CD14-positive monocyte (primary cell): ENCODE results near the gene TLCD5. TPM values are rescaled to one million over a fixed set of nuclear protein-coding genes. Genes with fewer than 3 reads are reported as not detected.

Experiments
- DNase-seq, 3 donors: peaks; one replicate each; pipeline ENCODE4 v3.0.0-alpha.2; 2011 to 2022
- H2AFZ ChIP-seq: 2 replicates; pipeline ENCODE4 v1.6.0; 2012; ENCODE audit warnings: mild to moderate bottlenecking, low read depth, low read length, inconsistent platforms; ENCODE audit not compliant: insufficient read depth, poor library complexity, severe bottlenecking
- H3K27ac ChIP-seq, 2 donors: 1 replicate in 1 of 2; 2 replicates in 1 of 2; pipeline ENCODE4 v1.5.1; 2012 to 2013; ENCODE audit warnings: low read length in 2 of 2, control low read depth in 1 of 2, inconsistent platforms in 1 of 2, low read depth in 1 of 2, mild to moderate bottlenecking in 1 of 2
- H3K27me3 ChIP-seq, 2 donors: one replicate each; pipeline versions ENCODE4 v1.6.0 to v1.6.1; 2011 to 2013; ENCODE audit warnings: low read length in 2 of 2; ENCODE audit not compliant: control insufficient read depth in 2 of 2, insufficient read depth in 2 of 2
- H3K36me3 ChIP-seq, 2 donors: replicated peaks in 1 of 2; 1 replicate in 1 of 2; 2 replicates in 1 of 2; pipeline versions ENCODE4 v1.5.1 to v1.6.1; 2012 to 2013; ENCODE audit warnings: low read length in 2 of 2, control low read depth in 1 of 2, inconsistent platforms in 1 of 2, mild to moderate bottlenecking in 1 of 2; ENCODE audit not compliant: insufficient read depth in 2 of 2, control insufficient read depth in 1 of 2
- H3K4me1 ChIP-seq, 2 donors: 1 replicate in 1 of 2; 2 replicates in 1 of 2; pipeline versions ENCODE4 v1.5.1 to v1.6.1; 2012 to 2013; ENCODE audit warnings: low read length in 2 of 2, control low read depth in 1 of 2, inconsistent platforms in 1 of 2, mild to moderate bottlenecking in 1 of 2, moderate library complexity in 1 of 2; ENCODE audit not compliant: insufficient read depth in 2 of 2, control insufficient read depth in 1 of 2
- H3K4me2 ChIP-seq: replicated peaks from 2 replicates; pipeline ENCODE3; 2012; ENCODE audit warnings: low read length, moderate library complexity, mild to moderate bottlenecking; ENCODE audit not compliant: poor library complexity, severe bottlenecking; ENCODE audit errors: extremely low read depth
- H3K4me3 ChIP-seq, 3 experiments: fragments of 200-600 bp in 1 of 3; sonication (generic) in 1 of 3; replicated peaks in 1 of 3; 1 replicate in 2 of 3; 2 replicates in 1 of 3; pipeline ENCODE4 v1.5.1; 2011 to 2013; ENCODE audit warnings: low read length in 3 of 3, mild to moderate bottlenecking in 3 of 3, control low read depth in 2 of 3, low read depth in 2 of 3, inconsistent platforms in 1 of 3, moderate library complexity in 1 of 3
- H3K79me2 ChIP-seq: 2 replicates; pipeline ENCODE4 v1.6.0; 2012; ENCODE audit warnings: mild to moderate bottlenecking, control low read depth, inconsistent platforms, low read length, moderate library complexity; ENCODE audit not compliant: insufficient read depth
- H3K9ac ChIP-seq: 2 replicates; pipeline ENCODE4 v1.6.0; 2017; ENCODE audit warnings: low read length, mild to moderate bottlenecking; ENCODE audit not compliant: insufficient read depth, poor library complexity, severe bottlenecking
- H3K9me3 ChIP-seq, 2 donors: replicated peaks in 1 of 2; 1 replicate in 1 of 2; 2 replicates in 1 of 2; pipeline versions ENCODE4 v1.5.1 to v1.6.1; 2012 to 2013; ENCODE audit warnings: low read length in 2 of 2, control low read depth in 1 of 2; ENCODE audit not compliant: control insufficient read depth in 1 of 2, insufficient read depth in 1 of 2
- H4K20me1 ChIP-seq: 2 replicates; pipeline ENCODE4 v1.6.0; 2012; ENCODE audit warnings: mild to moderate bottlenecking, low read length, control low read depth, moderate library complexity; ENCODE audit not compliant: insufficient read depth
- H3K27ac Mint-ChIP-seq, 7 donors: one replicate each; pipeline ENCODE4 v1.8.0; 2020; ENCODE audit warnings: mild to moderate bottlenecking in 7 of 7, mixed read lengths in 7 of 7, moderate library complexity in 6 of 7, inconsistent platforms in 2 of 7
- H3K27me3 Mint-ChIP-seq, 3 donors: one replicate each; pipeline ENCODE4 v1.8.0; 2021 to 2022; ENCODE audit warnings: low read depth in 3 of 3, mild to moderate bottlenecking in 3 of 3, mixed read lengths in 3 of 3, moderate library complexity in 3 of 3, inconsistent platforms in 1 of 3
- H3K36me3 Mint-ChIP-seq, 2 donors: one replicate each; pipeline ENCODE4 v1.8.0; 2020; ENCODE audit warnings: mixed read lengths in 2 of 2, inconsistent platforms in 1 of 2, mild to moderate bottlenecking in 1 of 2
- H3K4me1 Mint-ChIP-seq: one replicate; pipeline ENCODE4 v1.8.0; 2020; ENCODE audit warnings: mild to moderate bottlenecking, mixed read lengths
- H3K4me3 Mint-ChIP-seq, 2 donors: one replicate each; pipeline ENCODE4 v1.8.0; 2020; ENCODE audit warnings: mild to moderate bottlenecking in 2 of 2, mixed read lengths in 2 of 2, moderate library complexity in 1 of 2
- H3K9me3 Mint-ChIP-seq, 7 donors: one replicate each; pipeline ENCODE4 v1.8.0; 2020 to 2022; ENCODE audit warnings: mixed read lengths in 7 of 7, mild to moderate bottlenecking in 6 of 7, moderate library complexity in 6 of 7, inconsistent platforms in 2 of 7
- WGBS: methylation state at CpG from one replicate; pipeline ENCODE4 v1.1.5; 2013; ENCODE audit warnings: missing lambda C conversion rate; ENCODE audit not compliant: insufficient coverage; 5-methylcytosine and 5-hydroxymethylcytosine counted together
- intact Hi-C, 2 donors: fragments of 100-400 bp; cut with micrococcal nuclease; formaldehyde crosslinking; loops; one replicate each; pipeline versions ENCODE4 v1.15.0 to v1.15.1; 2023
- polyA plus RNA-seq, 3 donors: library from polyadenylated mRNA; depleted of rRNA in 1 of 3; unstranded in 2 of 3; stranded (reverse) in 1 of 3; fragments of 300-500 nt in 2 of 3; fragments of >200 nt in 1 of 3; fragmentation: Illumina TruSeq in 2 of 3; gene quantifications; 1 replicate in 2 of 3; 2 replicates in 1 of 3; pipeline ENCODE4 v1.2.3, GENCODE V29; 2012 to 2021
- TF ChIP-seq, protein P1 (sequence below): fragments of 200-600 bp; IDR thresholded peaks from one replicate; pipeline ENCODE4 v1.8.0; 2022; ENCODE audit warnings: antibody characterized with exemption, mild to moderate bottlenecking

The TLCD5 gene
- polyA plus RNA-seq, 3 donors = not detected

DNA sequence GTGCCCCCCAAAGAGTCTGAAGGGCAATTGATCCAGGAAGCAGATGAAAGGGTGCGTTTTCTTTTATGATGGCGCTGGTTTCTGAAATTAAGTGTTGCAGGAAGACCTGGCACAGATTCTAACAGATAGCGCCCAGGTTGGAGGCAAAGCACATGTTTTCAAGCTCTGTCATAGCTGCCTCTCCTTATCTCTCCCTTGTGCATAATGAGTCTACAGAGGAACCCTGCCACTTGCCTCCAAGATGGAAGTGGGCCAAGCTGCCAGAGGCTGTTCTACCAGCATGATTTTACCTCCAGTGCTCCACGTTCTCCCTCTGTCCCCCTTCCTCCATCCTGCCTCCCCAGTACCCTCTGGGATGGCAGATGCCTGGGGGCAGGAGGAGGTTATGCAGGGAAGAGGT lies 30.0 kb upstream of the TLCD5 start:
- H3K27me3 Mint-ChIP-seq = peaks cover 36 to 60% (median 40%) of the 10 kb centered on the region in 3 donors
- Histone ChIP-seq H3K4me2 (no peak overlapping the region), H3K27me3 (peaks cover 14 to 40% of the 10 kb centered on the region in 2 donors), H3K36me3 (no peaks in the 10 kb centered on the region), H3K4me1 (peaks cover 8 to 10% of the 10 kb centered on the region in 2 donors), H3K4me3 (no peak overlapping the region), H3K27ac (no peak overlapping the region), H3K79me2 (no peaks in the 10 kb centered on the region), H3K9ac (no peak overlapping the region), H3K9me3 (no peaks in the 10 kb centered on the region), H2AFZ (no peak overlapping the region), H4K20me1 (no peaks in the 10 kb centered on the region)
- TF ChIP-seq, protein P1, sequence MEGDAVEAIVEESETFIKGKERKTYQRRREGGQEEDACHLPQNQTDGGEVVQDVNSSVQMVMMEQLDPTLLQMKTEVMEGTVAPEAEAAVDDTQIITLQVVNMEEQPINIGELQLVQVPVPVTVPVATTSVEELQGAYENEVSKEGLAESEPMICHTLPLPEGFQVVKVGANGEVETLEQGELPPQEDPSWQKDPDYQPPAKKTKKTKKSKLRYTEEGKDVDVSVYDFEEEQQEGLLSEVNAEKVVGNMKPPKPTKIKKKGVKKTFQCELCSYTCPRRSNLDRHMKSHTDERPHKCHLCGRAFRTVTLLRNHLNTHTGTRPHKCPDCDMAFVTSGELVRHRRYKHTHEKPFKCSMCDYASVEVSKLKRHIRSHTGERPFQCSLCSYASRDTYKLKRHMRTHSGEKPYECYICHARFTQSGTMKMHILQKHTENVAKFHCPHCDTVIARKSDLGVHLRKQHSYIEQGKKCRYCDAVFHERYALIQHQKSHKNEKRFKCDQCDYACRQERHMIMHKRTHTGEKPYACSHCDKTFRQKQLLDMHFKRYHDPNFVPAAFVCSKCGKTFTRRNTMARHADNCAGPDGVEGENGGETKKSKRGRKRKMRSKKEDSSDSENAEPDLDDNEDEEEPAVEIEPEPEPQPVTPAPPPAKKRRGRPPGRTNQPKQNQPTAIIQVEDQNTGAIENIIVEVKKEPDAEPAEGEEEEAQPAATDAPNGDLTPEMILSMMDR = no peak
- intact Hi-C loops = no loop called here
- DNase-seq = no peak
- no peak overlapping the region for H3K27ac Mint-ChIP-seq
- no peak overlapping the region for H3K4me3 Mint-ChIP-seq
- peaks cover 11% of the 10 kb centered on the region for H3K4me1 Mint-ChIP-seq
- H3K9me3 Mint-ChIP-seq = peaks cover 0 to 7% (median 0%) of the 10 kb centered on the region in 7 donors
- 67% methylated on average over 1 of the region's 4 CpGs for WGBS
- no peaks in the 10 kb centered on the region for H3K36me3 Mint-ChIP-seq

DNA sequence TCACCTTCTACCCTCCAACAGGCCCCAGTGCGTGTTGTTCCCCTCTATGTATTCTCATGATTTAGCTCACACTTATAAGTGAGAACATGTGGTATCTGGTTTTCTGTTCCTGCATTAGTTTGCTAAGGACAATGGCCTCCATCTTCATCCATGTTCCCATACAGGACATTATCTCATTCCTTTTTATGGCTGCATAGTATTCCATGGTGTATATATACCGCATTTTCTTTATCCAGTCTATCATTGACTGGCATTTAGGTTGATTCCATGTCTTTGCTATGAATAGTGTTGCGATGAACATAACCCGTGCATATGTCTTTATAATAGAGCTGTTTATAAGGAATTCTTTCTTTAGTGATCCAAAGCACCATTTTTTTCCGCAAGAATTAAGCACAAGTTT lies 28.5 kb upstream of the TLCD5 start:
- Mint-ChIP-seq H3K27me3 (peaks cover 37 to 56% (median 42%) of the 10 kb centered on the region in 3 donors), H3K4me1 (peaks cover 11% of the 10 kb centered on the region), H3K9me3 (peaks cover 0 to 7% (median 0%) of the 10 kb centered on the region in 7 donors), H3K27ac (no peak overlapping the region), H3K36me3 (no peaks in the 10 kb centered on the region), H3K4me3 (peak overlapping the region in 1 of 2 donors; percentile 24)
- Histone ChIP-seq H3K27ac (no peak overlapping the region), H3K4me3 (no peak overlapping the region), H3K9ac (no peak overlapping the region), H3K4me1 (peaks cover 8 to 10% of the 10 kb centered on the region in 2 donors), H3K9me3 (no peaks in the 10 kb centered on the region), H3K79me2 (no peaks in the 10 kb centered on the region), H3K4me2 (no peak overlapping the region), H2AFZ (no peak overlapping the region), H3K27me3 (peaks cover 4 to 30% of the 10 kb centered on the region in 2 donors), H3K36me3 (no peaks in the 10 kb centered on the region), H4K20me1 (no peaks in the 10 kb centered on the region)
- no CpG with 5 or more reads among the region's 5 CpGs for WGBS
- intact Hi-C loops = no loop called here
- TF ChIP-seq, protein P1 = no peak
- no peak for DNase-seq
